ENCODE results near the gene OBP2B. TPM values are rescaled to one million over a fixed set of nuclear protein-coding genes. Genes with fewer than 3 reads are reported as not detected.
"Not testable (repeated sequence)": the region's sequence is repeated elsewhere in the genome, so short reads cannot be mapped to it uniquely, and the experiment has no call there.

The OBP2B gene
- polyA plus RNA-seq, 2 of the 4 experiments (the other 2 are of a cell fraction), result not detected

GRCh38 chr9:133238851-133239532, 29.9 kb upstream of the OBP2B start (continued):
- TF ChIP-seq NPAS2 (CRISPR knock-in tag; IDR thresholded peaks at IDR 0.05; ENCODE audit: borderline replicate concordance), result no peak
- TF ChIP-seq MAFK (IDR thresholded peaks at IDR 0.05; ENCODE audit: partially characterized antibody), result peak; percentile 39
- no peak for TF ChIP-seq SREBF2 (IDR thresholded peaks at IDR 0.05)
- TF ChIP-seq TP53 (CRISPR knock-in tag; IDR thresholded peaks at IDR 0.05), result no peak
- TF ChIP-seq PHF8 (IDR thresholded peaks at IDR 0.05; ENCODE audit: borderline replicate concordance, low read depth), result no peak
- no peak for TF ChIP-seq RARB (CRISPR knock-in tag; IDR thresholded peaks at IDR 0.05)
- TF ChIP-seq SMC3 (IDR thresholded peaks at IDR 0.05), result peak; percentile 67; the same call in 2 of the 3 replicates
- TF ChIP-seq FOSL2 (IDR thresholded peaks at IDR 0.05), result no peak
- TF ChIP-seq FOSL2 (CRISPR knock-in tag; IDR thresholded peaks at IDR 0.05), result 0 out of 2 replicates have a peak, but pooled peaks have one; percentile 24
- no peak for TF ChIP-seq RNF2 (IDR thresholded peaks at IDR 0.05; ENCODE audit: borderline replicate concordance, low read depth)
- no peak for TF ChIP-seq CBX8 (IDR thresholded peaks at IDR 0.05)

DNA sequence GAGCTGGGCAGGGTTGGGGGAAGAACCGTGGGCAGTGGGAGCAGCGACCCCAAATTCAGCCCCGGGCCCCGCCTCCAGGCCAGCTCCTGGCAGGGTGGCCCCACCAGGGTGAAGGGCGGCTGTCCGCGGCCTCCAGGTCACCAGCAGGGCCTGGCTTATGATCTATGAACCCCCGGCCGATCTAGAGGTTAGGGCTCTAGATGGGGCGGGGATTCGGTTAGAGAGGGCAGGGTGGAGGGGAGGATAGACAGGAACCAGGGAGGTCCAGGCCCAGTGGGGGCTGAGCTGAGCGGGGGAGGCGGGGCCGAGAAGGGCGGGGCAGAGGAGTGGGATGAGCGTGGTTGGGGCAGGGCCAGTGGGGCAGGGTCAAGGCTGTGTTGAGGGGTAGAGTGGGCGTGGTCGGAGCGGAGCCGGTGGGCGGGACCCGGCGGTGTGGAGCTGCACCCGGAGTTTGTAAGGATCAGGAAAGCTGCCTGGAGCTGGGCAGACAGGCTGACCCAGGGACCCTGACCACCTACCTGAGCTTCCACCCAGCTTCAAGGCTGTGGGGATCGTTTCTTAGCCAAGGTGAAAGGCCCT, 29.3 kb upstream of the OBP2B start:
- FAIRE-seq, result no peak
- ChIA-PET POLR2A (interaction anchor here (0.8 to 2.2 kb wide), 4 partner anchors 51 to 208 kb away, joined by 4 to 9 read pairs (median 4); partner anchors contain the start of genes GTF3C5, MED22 and RPL7A), CTCF (interaction anchor here (0.7 to 3.8 kb wide), 53 partner anchors 8 to 261 kb away, joined by 3 to 66 read pairs (median 6); no protein-coding TSS in a partner anchor)
- Histone ChIP-seq H3K4me2 (peak overlapping the region; percentile 86), H3K4me1 (peaks cover 5% of the 10 kb centered on the region; the same call in 1 of the 3 replicates), H3K4me3 (peak overlapping the region; percentile 40), H3K27ac (peak overlapping the region; percentile 59 to 87), H3K9me3 (no peaks in the 10 kb centered on the region)
- DNase-seq (ENCODE audit: low read depth in 1 of 2, low spot score in 1 of 2), result peak; percentile 88
- peak; percentile 87 to 94 for ATAC-seq
- TF ChIP-seq FOSL2 (IDR thresholded peaks at IDR 0.05) (no peak), FOSL2 (CRISPR knock-in tag; IDR thresholded peaks at IDR 0.05) (no peak), CBX8 (IDR thresholded peaks at IDR 0.05) (no peak), POLR2A (IDR thresholded peaks at IDR 0.05; ENCODE audit: low read length) (peak; percentile 68)
- TF ChIP-seq, protein P1, sequence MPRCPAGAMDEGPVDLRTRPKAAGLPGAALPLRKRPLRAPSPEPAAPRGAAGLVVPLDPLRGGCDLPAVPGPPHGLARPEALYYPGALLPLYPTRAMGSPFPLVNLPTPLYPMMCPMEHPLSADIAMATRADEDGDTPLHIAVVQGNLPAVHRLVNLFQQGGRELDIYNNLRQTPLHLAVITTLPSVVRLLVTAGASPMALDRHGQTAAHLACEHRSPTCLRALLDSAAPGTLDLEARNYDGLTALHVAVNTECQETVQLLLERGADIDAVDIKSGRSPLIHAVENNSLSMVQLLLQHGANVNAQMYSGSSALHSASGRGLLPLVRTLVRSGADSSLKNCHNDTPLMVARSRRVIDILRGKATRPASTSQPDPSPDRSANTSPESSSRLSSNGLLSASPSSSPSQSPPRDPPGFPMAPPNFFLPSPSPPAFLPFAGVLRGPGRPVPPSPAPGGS (IDR thresholded peaks at IDR 0.05), result 0 out of 3 replicates have a peak, but pooled peaks have one; percentile 30
- WGBS (ENCODE audit: missing lambda C conversion rate), result 5% methylated on average over 10 of the region's 25 CpGs

DNA sequence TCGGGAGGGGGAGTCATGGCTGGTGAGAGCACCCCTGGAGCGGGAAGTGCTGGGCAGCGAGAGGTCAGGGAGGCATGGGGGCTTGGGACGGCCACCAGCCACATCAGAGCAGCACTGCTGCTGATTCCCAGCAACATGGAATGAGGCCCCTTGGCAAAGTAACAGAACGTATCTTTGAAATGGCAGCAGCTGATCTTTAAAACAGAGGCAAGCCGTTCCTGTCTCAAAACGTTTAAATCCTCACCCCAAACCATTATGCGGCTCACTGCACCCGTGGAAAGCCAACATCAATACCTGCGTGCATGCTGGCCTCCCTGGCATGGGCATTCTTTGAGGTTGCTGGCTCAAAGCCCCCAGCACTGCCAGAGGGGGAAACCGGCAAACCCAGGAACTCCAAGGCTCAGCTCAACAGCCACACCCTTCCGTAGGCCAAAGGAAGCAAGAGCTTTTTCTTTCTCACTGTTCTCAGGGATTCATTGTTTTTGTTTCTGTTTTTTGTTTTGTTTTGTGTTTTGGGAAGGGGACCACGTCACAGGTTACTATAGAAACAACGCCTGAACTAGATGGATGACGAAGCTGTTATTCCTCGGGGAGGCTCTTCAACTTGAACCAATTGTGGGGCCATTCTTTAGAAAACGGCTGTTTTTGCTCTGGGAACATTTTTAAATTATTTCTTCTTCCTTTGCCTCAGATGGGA, 28.1 kb upstream of the OBP2B start:
- Histone ChIP-seq H3K9me3 (no peaks in the 10 kb centered on the region), H3K4me2 (no peak overlapping the region), H3K27ac (no peak overlapping the region), H3K4me1 (peaks cover 5% of the 10 kb centered on the region; the same call in 1 of the 3 replicates), H3K4me3 (no peak overlapping the region)
- FAIRE-seq (no peak), DNase-seq (ENCODE audit: low read depth in 1 of 2, low spot score in 1 of 2) (no peak), ATAC-seq (no peak)
- ChIA-PET POLR2A (no interaction called here), CTCF (interaction anchor here (0.6 to 3.8 kb wide), 4 partner anchors 10 to 1156 kb away, joined by 3 to 66 read pairs (median 13); no protein-coding TSS in a partner anchor)
- 80% methylated on average over 17 of the region's 17 CpGs for WGBS (ENCODE audit: missing lambda C conversion rate)
- TF ChIP-seq EP300 (IDR thresholded peaks at IDR 0.05) (no peak), SMC3 (IDR thresholded peaks at IDR 0.05) (no peak), E2F6 (IDR thresholded peaks at IDR 0.05; ENCODE audit: borderline replicate concordance, low read depth) (no peak), MAZ (IDR thresholded peaks at IDR 0.05; ENCODE audit: borderline replicate concordance, low read depth, low read length) (no peak), RFX5 (IDR thresholded peaks at IDR 0.05) (no peak)

- WGBS (ENCODE audit: missing lambda C conversion rate), result 76% methylated on average over 15 of the region's 19 CpGs
- H3K9me3 ChIP-seq; H3K4me1 ChIP-seq; H3K27ac ChIP-seq; FAIRE-seq; H3K4me3 ChIP-seq; POLR2A ChIA-PET; H3K4me2 ChIP-seq; DNase-seq (ENCODE audit: low read depth in 1 of 2, low spot score in 1 of 2); ATAC-seq: not testable (repeated sequence)
- CTCF ChIA-PET, result interaction anchor here (0.7 to 1.5 kb wide), 2 partner anchors 10 to 48 kb away, joined by 3 to 4 read pairs; no protein-coding TSS in a partner anchor
Measured at GRCh38 chr9:133236291-133237034, 27.4 kb upstream of the OBP2B start.
